GM23248 (cell line): ENCODE data around the gene C16orf95. TPM values are rescaled to one million over a fixed set of nuclear protein-coding genes. Genes with fewer than 3 reads are reported as not detected.

ENCODE experiments used
- DNase-seq: peaks from one replicate; pipeline ENCODE4 v3.0.0-alpha.2; 2015
- H2AFZ ChIP-seq: fragments of 200-600 bp; sonication (generic); 2 replicates; pipeline ENCODE4 v1.6.1; 2016; ENCODE audit warnings: antibody characterized with exemption
- H3F3A ChIP-seq: fragments of 200-600 bp; sonication (generic); 2 replicates; pipeline ENCODE4 v1.6.1; 2016; ENCODE audit warnings: mild to moderate bottlenecking, antibody characterized with exemption, mixed run types; ENCODE audit not compliant: insufficient read depth
- H3K27ac ChIP-seq: fragments of 200-600 bp; sonication (generic); 2 replicates; pipeline ENCODE4 v1.5.1; 2016; ENCODE audit warnings: mild to moderate bottlenecking
- H3K27me3 ChIP-seq: fragments of 200-600 bp; sonication (generic); replicated peaks from 2 replicates; pipeline ENCODE4 v1.6.1; 2016; ENCODE audit warnings: mild to moderate bottlenecking; ENCODE audit not compliant: insufficient read depth
- H3K36me3 ChIP-seq: fragments of 200-600 bp; sonication (generic); 2 replicates; pipeline ENCODE4 v1.6.1; 2016; ENCODE audit warnings: low read depth, mild to moderate bottlenecking
- H3K4me1 ChIP-seq: fragments of 200-600 bp; sonication (generic); 2 replicates; pipeline ENCODE4 v1.6.1; 2016; ENCODE audit warnings: mild to moderate bottlenecking; ENCODE audit not compliant: insufficient read depth
- H3K4me2 ChIP-seq: fragments of 200-600 bp; sonication (generic); one replicate; pipeline ENCODE4 v1.6.1; 2016; ENCODE audit warnings: mild to moderate bottlenecking; ENCODE audit not compliant: unreplicated experiment
- H3K4me3 ChIP-seq: fragments of 200-600 bp; sonication (generic); 2 replicates; pipeline ENCODE4 v1.5.1; 2016; ENCODE audit warnings: mild to moderate bottlenecking
- H3K79me2 ChIP-seq: fragments of 200-600 bp; sonication (generic); 2 replicates; pipeline ENCODE4 v1.6.1; 2016; ENCODE audit warnings: mild to moderate bottlenecking; ENCODE audit not compliant: insufficient read depth
- H3K9ac ChIP-seq: fragments of 200-600 bp; sonication (generic); 2 replicates; pipeline ENCODE4 v1.6.1; 2016; ENCODE audit warnings: mild to moderate bottlenecking
- H3K9me2 ChIP-seq: fragments of 200-600 bp; sonication (generic); 2 replicates; pipeline ENCODE4 v1.6.1; 2016; ENCODE audit warnings: mixed run types, mild to moderate bottlenecking, moderate library complexity; ENCODE audit not compliant: insufficient read depth
- H3K9me3 ChIP-seq: fragments of 200-600 bp; sonication (generic); one replicate; pipeline ENCODE4 v1.6.1; 2017; ENCODE audit warnings: low read depth
- H4K20me1 ChIP-seq: fragments of 200-600 bp; sonication (generic); 2 replicates; pipeline ENCODE4 v1.6.0; 2016; ENCODE audit not compliant: insufficient read depth
- EZH2 ChIP-seq: fragments of 200-600 bp; sonication (generic); IDR thresholded peaks from 2 replicates; pipeline ENCODE4 v1.6.1; 2018; ENCODE audit warnings: antibody characterized with exemption, mild to moderate bottlenecking; ENCODE audit not compliant: insufficient read depth, poor library complexity, severe bottlenecking
- EZH2phosphoT487 ChIP-seq: fragments of 200-600 bp; sonication (generic); IDR thresholded peaks from 2 replicates; pipeline ENCODE4 v1.6.1; 2018; ENCODE audit warnings: antibody characterized with exemption, moderate library complexity, mild to moderate bottlenecking, low read depth; ENCODE audit not compliant: insufficient read depth
- WGBS, 2 experiments: methylation state at CpG; one replicate each; pipeline ENCODE4 v1.1.6; 2015 to 2017; ENCODE audit warnings: low lambda C conversion rate in 2 of 2, low coverage in 1 of 2; ENCODE audit errors: missing lambda C conversion rate in 2 of 2; 5-methylcytosine and 5-hydroxymethylcytosine counted together
- in situ Hi-C: fragments of 300-500 bp; cut with MboI; formaldehyde crosslinking; loops from 2 replicates; pipeline ENCODE4 v1.15.0; 2020
- polyA plus RNA-seq: library from polyadenylated mRNA; unstranded; fragments of >200 nt; fragmentation: Nextera tagmentation; extraction: Ambion mirVana; gene quantifications from 2 replicates; pipeline ENCODE4 v1.2.1, GENCODE V29; 2016
- total RNA-seq: library from RNA; depleted of rRNA; stranded (reverse); fragments of >200 nt; shearing (Covaris generic); gene quantifications from 2 replicates; pipeline ENCODE4 v1.2.3, GENCODE V29; 2014

Gene C16orf95
- total and polyA plus RNA-seq, 2 experiments from 2014 or later, result 5.1 to 9.2 TPM

- Histone ChIP-seq H3K9me3 (no peaks in the 10 kb centered on the region), H3K27ac (no peak overlapping the region), H2AFZ (no peak overlapping the region), H3K79me2 (peaks cover 28% of the 10 kb centered on the region), H3K4me2 (no peak overlapping the region), H4K20me1 (no peaks in the 10 kb centered on the region), H3K4me3 (no peak overlapping the region), H3K9ac (no peak overlapping the region), H3K27me3 (no peaks in the 10 kb centered on the region), H3K9me2 (no peaks in the 10 kb centered on the region), H3F3A (peaks cover 2% of the 10 kb centered on the region; the same call in 1 of the 2 replicates), H3K36me3 (no peaks in the 10 kb centered on the region), H3K4me1 (peaks cover 15% of the 10 kb centered on the region; the same call in 1 of the 2 replicates)
- TF ChIP-seq EZH2phosphoT487 (no peak), EZH2 (no peak)
- DNase-seq, result no peak
- in situ Hi-C loops, result no loop called here
- WGBS, 2 experiments, result 73 to 74% methylated on average over 17 to 20 of the region's 20 CpGs
Measured at GRCh38 chr16:87321336-87322107, 4.3 kb upstream of the C16orf95 start.

GRCh38 chr16:87320510-87321227 lies 3.5 kb upstream of the C16orf95 start:
- H2AFZ ChIP-seq, result no peak overlapping the region
- peaks cover 26% of the 10 kb centered on the region for H3K79me2 ChIP-seq
- WGBS, 2 experiments, result 70 to 72% methylated on average over 12 of the region's 12 CpGs
- TF ChIP-seq EZH2 (no peak), EZH2phosphoT487 (no peak)
- H3K27ac ChIP-seq, result no peak overlapping the region
- H3K9me3 ChIP-seq, result no peaks in the 10 kb centered on the region
- H4K20me1 ChIP-seq, result no peaks in the 10 kb centered on the region
- H3F3A ChIP-seq, result peaks cover 6% of the 10 kb centered on the region; the same call in 1 of the 2 replicates
- H3K36me3 ChIP-seq, result no peaks in the 10 kb centered on the region
- no peak overlapping the region for H3K4me2 ChIP-seq
- no peak overlapping the region for H3K4me3 ChIP-seq
- in situ Hi-C loops, result no loop called here
- H3K9me2 ChIP-seq, result no peaks in the 10 kb centered on the region
- H3K9ac ChIP-seq, result no peak overlapping the region
- H3K4me1 ChIP-seq, result peaks cover 15% of the 10 kb centered on the region; the same call in 1 of the 2 replicates
- no peaks in the 10 kb centered on the region for H3K27me3 ChIP-seq
- DNase-seq, result no peak

- Histone ChIP-seq H3K9ac (no peak overlapping the region), H3K4me1 (peaks cover 8% of the 10 kb centered on the region; the same call in 1 of the 2 replicates), H4K20me1 (no peaks in the 10 kb centered on the region), H3K36me3 (no peaks in the 10 kb centered on the region), H3K27me3 (no peaks in the 10 kb centered on the region), H3K9me2 (no peaks in the 10 kb centered on the region), H3K9me3 (no peaks in the 10 kb centered on the region), H3K79me2 (peaks cover 20% of the 10 kb centered on the region), H3K27ac (no peak overlapping the region), H3K4me2 (no peak overlapping the region), H2AFZ (no peak overlapping the region), H3F3A (peaks cover 6% of the 10 kb centered on the region; the same call in 1 of the 2 replicates), H3K4me3 (no peak overlapping the region)
- in situ Hi-C loops, result no loop called here
- TF ChIP-seq EZH2 (no peak), EZH2phosphoT487 (no peak)
- DNase-seq, result no peak
- 85 to 86% methylated on average over 7 of the region's 7 CpGs for WGBS, 2 experiments
Measured at GRCh38 chr16:87319997-87320491, 2.9 kb upstream of the C16orf95 start.

GRCh38 chr16:87319011-87319410 lies 1.8 kb upstream of the C16orf95 start:
- Histone ChIP-seq H3K9ac (no peak overlapping the region), H3K4me3 (no peak overlapping the region), H3F3A (peaks cover 6% of the 10 kb centered on the region; the same call in 1 of the 2 replicates), H3K27me3 (no peaks in the 10 kb centered on the region), H3K79me2 (peaks cover 20% of the 10 kb centered on the region), H3K4me2 (peak overlapping the region; percentile 99), H2AFZ (no peak overlapping the region), H3K4me1 (peaks cover 7% of the 10 kb centered on the region; the same call in 1 of the 2 replicates), H3K9me3 (no peaks in the 10 kb centered on the region), H4K20me1 (no peaks in the 10 kb centered on the region), H3K27ac (no peak overlapping the region), H3K36me3 (no peaks in the 10 kb centered on the region), H3K9me2 (no peaks in the 10 kb centered on the region)
- in situ Hi-C loops, result no loop called here
- TF ChIP-seq EZH2 (no peak), EZH2phosphoT487 (no peak)
- peak; percentile 10 for DNase-seq
